NOMO-1 treated with dmso at 0.1 percent for 144 hours (cell line): ENCODE measurements around the gene OR4A47.
"Not testable (repeated sequence)": the region's sequence is repeated elsewhere in the genome, so short reads cannot be mapped to it uniquely, and the experiment has no call there.

Experiments used
- DNase-seq: peaks from one replicate; lab custom pipeline; 2025; ENCODE audit not compliant: unreplicated experiment; lab: John Stamatoyannopoulos, UW

Gene OR4A47

GRCh38 chr11:48488493-48488892 is at the start of gene OR4A47:
Gene OR4A47, plus strand, starts transcription at chr11:48488793. Its CDS starts 0 bp downstream, at chr11:48488793.
- DNase-seq, result not testable (repeated sequence)

GRCh38 chr11:48455909-48456308 is 32.7 kb upstream of the OR4A47 start:
- not testable (repeated sequence) for DNase-seq

GRCh38 chr11:48473966-48474365 is 14.6 kb upstream of the OR4A47 start:
- not testable (repeated sequence) for DNase-seq

GRCh38 chr11:48474703-48475102 is 13.9 kb upstream of the OR4A47 start:
- not testable (repeated sequence) for DNase-seq

- not testable (repeated sequence) for DNase-seq
Measured at GRCh38 chr11:48506169-48506568, 17.6 kb downstream of the OR4A47 start.

- no peak for DNase-seq
Measured at GRCh38 chr11:48538991-48539390, 50.4 kb downstream of the OR4A47 start.
